Trophoblast cell (in vitro differentiated cells and primary cell): ENCODE results near the gene ENTPD6.

Source experiments
- DNase-seq, 2 donors: peaks; one replicate each; pipeline ENCODE4 v3.0.0-alpha.2; 2016
- H2AFZ ChIP-seq: 2 replicates; pipeline ENCODE4 v1.6.1; 2013; ENCODE audit warnings: low read length, moderate library complexity, mild to moderate bottlenecking; ENCODE audit not compliant: insufficient read depth, poor library complexity
- H2AK5ac ChIP-seq: 2 replicates; pipeline ENCODE4 v1.6.1; 2013; ENCODE audit warnings: mild to moderate bottlenecking, low read length
- H2BK120ac ChIP-seq: 2 replicates; pipeline ENCODE4 v1.6.1; 2013; ENCODE audit warnings: low read length, mild to moderate bottlenecking, moderate library complexity; ENCODE audit not compliant: insufficient read depth, poor library complexity
- H2BK12ac ChIP-seq: 2 replicates; pipeline ENCODE4 v1.6.1; 2013; ENCODE audit warnings: mild to moderate bottlenecking, low read length, moderate library complexity
- H2BK5ac ChIP-seq: 2 replicates; pipeline ENCODE4 v1.6.1; 2013; ENCODE audit warnings: low read length, low read depth, moderate library complexity, mild to moderate bottlenecking; ENCODE audit not compliant: poor library complexity
- H3K14ac ChIP-seq: 2 replicates; pipeline ENCODE4 v1.6.1; 2013; ENCODE audit warnings: mild to moderate bottlenecking, low read length
- H3K18ac ChIP-seq: 2 replicates; pipeline ENCODE4 v1.6.1; 2013; ENCODE audit warnings: mild to moderate bottlenecking, low read length
- H3K23ac ChIP-seq: 2 replicates; pipeline ENCODE4 v1.6.1; 2013; ENCODE audit warnings: low read length
- H3K27ac ChIP-seq: 2 replicates; pipeline ENCODE4 v1.5.1; 2013; ENCODE audit warnings: low read depth, mild to moderate bottlenecking, inconsistent platforms, low read length, moderate library complexity
- H3K27me3 ChIP-seq: 2 replicates; pipeline ENCODE4 v1.6.1; 2013; ENCODE audit warnings: inconsistent platforms, mild to moderate bottlenecking, low read length, moderate library complexity; ENCODE audit not compliant: insufficient read depth
- H3K36me3 ChIP-seq, 2 experiments: 1 replicate in 1 of 2; 2 replicates in 1 of 2; pipeline ENCODE4 v1.6.1; 2013; ENCODE audit warnings: low read length in 2 of 2, mild to moderate bottlenecking in 2 of 2, moderate library complexity in 1 of 2; ENCODE audit not compliant: insufficient read depth in 2 of 2, control insufficient read depth in 1 of 2
- H3K4ac ChIP-seq: 2 replicates; pipeline ENCODE4 v1.6.1; 2013; ENCODE audit warnings: low read depth, mild to moderate bottlenecking, low read length, moderate library complexity
- H3K4me1 ChIP-seq, 2 experiments: 1 replicate in 1 of 2; 2 replicates in 1 of 2; pipeline ENCODE4 v1.6.1; 2013; ENCODE audit warnings: low read length in 2 of 2, mild to moderate bottlenecking in 2 of 2, moderate library complexity in 1 of 2; ENCODE audit not compliant: insufficient read depth in 2 of 2, control insufficient read depth in 1 of 2
- H3K4me2 ChIP-seq: 2 replicates; pipeline ENCODE4 v1.6.1; 2013; ENCODE audit warnings: inconsistent platforms, mild to moderate bottlenecking, low read length, moderate library complexity
- H3K4me3 ChIP-seq: 2 replicates; pipeline ENCODE4 v1.5.1; 2013; ENCODE audit warnings: mild to moderate bottlenecking, low read depth, low read length, inconsistent platforms
- H3K79me1 ChIP-seq: one replicate; pipeline ENCODE4 v1.6.1; 2013; ENCODE audit warnings: low read length
- H3K79me2 ChIP-seq: 2 replicates; pipeline ENCODE4 v1.6.1; 2013; ENCODE audit warnings: low read length, mild to moderate bottlenecking; ENCODE audit not compliant: control insufficient read depth, insufficient read depth, poor library complexity
- H3K9ac ChIP-seq: 2 replicates; pipeline ENCODE4 v1.6.1; 2013; ENCODE audit warnings: mild to moderate bottlenecking, low read length
- H3K9me3 ChIP-seq: 2 replicates; pipeline ENCODE4 v1.6.1; 2013; ENCODE audit warnings: low read depth, mild to moderate bottlenecking, control low read depth, inconsistent platforms, low read length; ENCODE audit not compliant: insufficient read depth
- H4K12ac ChIP-seq: 2 replicates; pipeline ENCODE4 v1.6.1; 2013; ENCODE audit warnings: low read depth, mild to moderate bottlenecking, low read length, moderate library complexity
- H4K8ac ChIP-seq: 2 replicates; pipeline ENCODE4 v1.6.1; 2013; ENCODE audit warnings: low read depth, mild to moderate bottlenecking, low read length, moderate library complexity
- H4K91ac ChIP-seq: one replicate; pipeline ENCODE4 v1.6.1; 2013; ENCODE audit warnings: low read depth, mild to moderate bottlenecking, low read length, moderate library complexity
- WGBS: extraction: QIAGEN DNeasy Blood & Tissue Kit; methylation state at CpG from one replicate; pipeline ENCODE4 v1.1.7; 2013; ENCODE audit warnings: missing lambda C conversion rate; ENCODE audit not compliant: insufficient read length, insufficient coverage; ENCODE audit errors: extremely low coverage; 5-methylcytosine and 5-hydroxymethylcytosine counted together

The ENTPD6 gene

GRCh38 chr20:25270829-25271251 is 75.3 kb downstream of the ENTPD6 start:
- Histone ChIP-seq H3K79me1 (no peaks in the 10 kb centered on the region), H3K4me3 (no peak overlapping the region), H3K27ac (no peak overlapping the region), H3K4me2 (no peak overlapping the region), H2AFZ (no peak overlapping the region), H2AK5ac (no peak overlapping the region), H3K18ac (no peak overlapping the region), H2BK12ac (no peak overlapping the region), H4K8ac (no peak overlapping the region), H3K4me1 (no peaks in the 10 kb centered on the region), H3K23ac (no peak overlapping the region), H3K9me3 (no peaks in the 10 kb centered on the region), H3K36me3 (peaks cover 48 to 51% of the 10 kb centered on the region in 2 experiments), H2BK120ac (no peak overlapping the region), H3K27me3 (no peaks in the 10 kb centered on the region), H2BK5ac (no peak overlapping the region), H3K4ac (no peak overlapping the region), H4K91ac (no peak overlapping the region), H3K79me2 (no peaks in the 10 kb centered on the region), H3K14ac (no peak overlapping the region), H3K9ac (no peak overlapping the region), H4K12ac (no peak overlapping the region)
- DNase-seq = no peak
- WGBS = no CpG with 5 or more reads among the region's 12 CpGs

GRCh38 chr20:25271486-25272222 is 76.1 kb downstream of the ENTPD6 start:
- no CpG with 5 or more reads among the region's 13 CpGs for WGBS
- no peak overlapping the region for H4K8ac ChIP-seq
- H3K23ac ChIP-seq = no peak overlapping the region
- H3K4me1 ChIP-seq = no peaks in the 10 kb centered on the region
- no peak for DNase-seq
- H4K91ac ChIP-seq = no peak overlapping the region
- H2BK5ac ChIP-seq = no peak overlapping the region
- no peak overlapping the region for H2AK5ac ChIP-seq
- no peak overlapping the region for H3K14ac ChIP-seq
- H3K4ac ChIP-seq = no peak overlapping the region
- H2BK120ac ChIP-seq = no peak overlapping the region
- no peaks in the 10 kb centered on the region for H3K79me2 ChIP-seq
- no peak overlapping the region for H3K4me3 ChIP-seq
- H3K9ac ChIP-seq = no peak overlapping the region
- H3K27me3 ChIP-seq = no peaks in the 10 kb centered on the region
- no peaks in the 10 kb centered on the region for H3K79me1 ChIP-seq
- H3K18ac ChIP-seq = no peak overlapping the region
- no peak overlapping the region for H3K4me2 ChIP-seq
- H4K12ac ChIP-seq = no peak overlapping the region
- H3K36me3 ChIP-seq = peaks cover 50 to 57% of the 10 kb centered on the region in 2 experiments
- H3K27ac ChIP-seq = no peak overlapping the region
- H3K9me3 ChIP-seq = no peaks in the 10 kb centered on the region
- H2BK12ac ChIP-seq = no peak overlapping the region
- no peak overlapping the region for H2AFZ ChIP-seq

DNA sequence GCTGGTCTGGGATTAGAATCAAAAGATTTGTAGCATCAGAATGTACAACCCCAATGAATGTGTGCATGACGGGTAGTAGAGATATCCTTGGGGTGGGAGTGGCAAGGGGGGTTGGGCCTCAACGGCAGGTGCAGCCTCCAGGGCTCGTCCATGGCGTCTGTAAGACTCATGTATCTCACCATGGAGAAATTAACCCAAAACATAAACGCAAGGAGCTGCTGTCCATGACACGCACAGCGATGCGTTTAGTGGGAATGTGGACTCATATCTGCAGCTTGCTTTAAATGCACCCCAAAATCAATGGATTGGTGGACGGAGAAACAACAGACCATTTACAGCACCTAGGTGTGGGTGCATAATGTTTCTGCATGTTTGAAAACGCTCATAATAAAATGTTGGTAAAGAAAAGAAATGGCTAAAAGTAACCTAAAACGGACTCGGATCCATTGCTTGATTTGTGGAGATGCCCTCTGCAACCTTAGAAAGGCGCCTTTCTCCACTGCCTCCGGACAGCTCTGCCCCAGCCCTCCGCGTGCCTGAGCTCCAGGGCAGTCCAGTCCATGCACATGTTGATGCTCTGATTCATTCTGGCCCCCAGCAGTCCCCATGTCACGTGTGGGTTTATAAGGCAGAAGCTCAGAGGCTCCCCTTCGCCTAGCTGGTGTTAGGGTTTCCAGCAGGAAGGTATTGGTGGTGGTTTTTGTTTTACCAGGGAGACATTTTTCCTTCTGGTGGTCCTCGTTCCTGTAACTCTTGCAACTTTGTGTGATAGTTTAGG is 76.9 kb downstream of the ENTPD6 start:
- Histone ChIP-seq H3K79me2 (no peaks in the 10 kb centered on the region), H4K91ac (no peak overlapping the region), H3K79me1 (no peaks in the 10 kb centered on the region), H3K18ac (no peak overlapping the region), H3K9ac (no peak overlapping the region), H3K4me1 (no peaks in the 10 kb centered on the region), H4K12ac (no peak overlapping the region), H3K4me3 (no peak overlapping the region), H3K4ac (no peak overlapping the region), H3K27me3 (no peaks in the 10 kb centered on the region), H3K23ac (no peak overlapping the region), H3K14ac (no peak overlapping the region), H2AFZ (no peak overlapping the region), H3K9me3 (no peaks in the 10 kb centered on the region), H3K27ac (no peak overlapping the region), H2BK12ac (no peak overlapping the region), H2BK120ac (no peak overlapping the region), H2BK5ac (no peak overlapping the region), H4K8ac (no peak overlapping the region), H3K4me2 (no peak overlapping the region), H3K36me3 (peaks cover 58 to 64% of the 10 kb centered on the region in 2 experiments), H2AK5ac (no peak overlapping the region)
- DNase-seq = no peak
- no CpG with 5 or more reads among the region's 19 CpGs for WGBS

- Histone ChIP-seq H3K79me2 (no peaks in the 10 kb centered on the region), H3K18ac (no peak overlapping the region), H4K12ac (no peak overlapping the region), H3K4me2 (no peak overlapping the region), H3K4ac (no peak overlapping the region), H3K27me3 (no peaks in the 10 kb centered on the region), H3K4me1 (no peaks in the 10 kb centered on the region), H3K27ac (no peak overlapping the region), H2AFZ (no peak overlapping the region), H3K4me3 (no peak overlapping the region), H3K9me3 (no peaks in the 10 kb centered on the region), H3K9ac (no peak overlapping the region), H4K91ac (no peak overlapping the region), H2BK120ac (no peak overlapping the region), H2BK12ac (no peak overlapping the region), H3K79me1 (no peaks in the 10 kb centered on the region), H3K36me3 (peaks cover 64 to 68% of the 10 kb centered on the region in 2 experiments), H3K23ac (no peak overlapping the region), H2BK5ac (no peak overlapping the region), H3K14ac (no peak overlapping the region), H2AK5ac (no peak overlapping the region), H4K8ac (no peak overlapping the region)
- no CpG with 5 or more reads among the region's 10 CpGs for WGBS
- no peak for DNase-seq
Measured at GRCh38 chr20:25273046-25273445, 77.5 kb downstream of the ENTPD6 start.
